Measurements from ENCODE around the gene TLR1. TPM values are rescaled to one million over a fixed set of nuclear protein-coding genes. Genes with fewer than 3 reads are reported as not detected.

TLR1 gene
- total and polyA plus RNA-seq, 8 donors: 2.5 to 59.8 (median 4.8) TPM

DNA sequence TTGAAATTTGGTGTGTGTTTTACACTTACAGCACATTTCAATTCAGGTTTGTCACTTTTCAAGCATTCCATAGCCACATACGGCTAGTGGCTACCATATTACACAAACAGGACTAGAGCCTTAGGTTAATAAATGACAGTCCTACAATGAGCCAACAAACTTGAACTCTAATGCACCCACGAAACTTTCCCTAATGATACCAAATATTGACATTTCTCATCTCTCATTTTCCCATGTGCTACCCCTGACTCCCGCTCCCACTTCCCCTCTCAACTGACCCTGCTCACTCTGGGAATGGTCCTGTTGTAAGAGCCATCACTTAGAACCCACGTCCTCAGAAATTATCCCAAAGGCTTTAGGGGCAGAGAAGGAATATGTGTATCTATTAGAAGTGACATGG is 16.9 kb downstream of the TLR1 start:
- peaks cover 0 to 54% of the 10 kb centered on the region in 2 donors for H3K4me1 ChIP-seq
- no peaks in the 10 kb centered on the region for H3K36me3 ChIP-seq
- intact Hi-C loops (cut with DNase I): no loop called here
- H3K9me3 ChIP-seq: no peaks in the 10 kb centered on the region
- ATAC-seq (peak; percentile 27), DNase-seq (no peak)
- H3K4me3 ChIP-seq: no peak overlapping the region
- TF ChIP-seq, protein P1, sequence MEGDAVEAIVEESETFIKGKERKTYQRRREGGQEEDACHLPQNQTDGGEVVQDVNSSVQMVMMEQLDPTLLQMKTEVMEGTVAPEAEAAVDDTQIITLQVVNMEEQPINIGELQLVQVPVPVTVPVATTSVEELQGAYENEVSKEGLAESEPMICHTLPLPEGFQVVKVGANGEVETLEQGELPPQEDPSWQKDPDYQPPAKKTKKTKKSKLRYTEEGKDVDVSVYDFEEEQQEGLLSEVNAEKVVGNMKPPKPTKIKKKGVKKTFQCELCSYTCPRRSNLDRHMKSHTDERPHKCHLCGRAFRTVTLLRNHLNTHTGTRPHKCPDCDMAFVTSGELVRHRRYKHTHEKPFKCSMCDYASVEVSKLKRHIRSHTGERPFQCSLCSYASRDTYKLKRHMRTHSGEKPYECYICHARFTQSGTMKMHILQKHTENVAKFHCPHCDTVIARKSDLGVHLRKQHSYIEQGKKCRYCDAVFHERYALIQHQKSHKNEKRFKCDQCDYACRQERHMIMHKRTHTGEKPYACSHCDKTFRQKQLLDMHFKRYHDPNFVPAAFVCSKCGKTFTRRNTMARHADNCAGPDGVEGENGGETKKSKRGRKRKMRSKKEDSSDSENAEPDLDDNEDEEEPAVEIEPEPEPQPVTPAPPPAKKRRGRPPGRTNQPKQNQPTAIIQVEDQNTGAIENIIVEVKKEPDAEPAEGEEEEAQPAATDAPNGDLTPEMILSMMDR (IDR thresholded peaks at IDR 0.05): no peak
- H3K27ac ChIP-seq: no peak overlapping the region
- H3K27me3 ChIP-seq: no peaks in the 10 kb centered on the region

- DNase-seq: peak in 1 of 4 donors; percentile 75
- TF ChIP-seq, protein P1 (IDR thresholded peaks at IDR 0.05): no peak
- Histone ChIP-seq H3K4me1 (peaks cover 0 to 53% of the 10 kb centered on the region in 2 donors), H3K27me3 (no peaks in the 10 kb centered on the region), H3K36me3 (no peaks in the 10 kb centered on the region), H3K27ac (peak overlapping the region in 1 of 2 donors; percentile 88), H3K9me3 (no peaks in the 10 kb centered on the region), H3K4me3 (no peak overlapping the region)
- intact Hi-C loops (cut with DNase I): no loop called here
- peak; percentile 70 for ATAC-seq
Measured at GRCh38 chr4:38785901-38786402, 18.6 kb downstream of the TLR1 start.

DNA sequence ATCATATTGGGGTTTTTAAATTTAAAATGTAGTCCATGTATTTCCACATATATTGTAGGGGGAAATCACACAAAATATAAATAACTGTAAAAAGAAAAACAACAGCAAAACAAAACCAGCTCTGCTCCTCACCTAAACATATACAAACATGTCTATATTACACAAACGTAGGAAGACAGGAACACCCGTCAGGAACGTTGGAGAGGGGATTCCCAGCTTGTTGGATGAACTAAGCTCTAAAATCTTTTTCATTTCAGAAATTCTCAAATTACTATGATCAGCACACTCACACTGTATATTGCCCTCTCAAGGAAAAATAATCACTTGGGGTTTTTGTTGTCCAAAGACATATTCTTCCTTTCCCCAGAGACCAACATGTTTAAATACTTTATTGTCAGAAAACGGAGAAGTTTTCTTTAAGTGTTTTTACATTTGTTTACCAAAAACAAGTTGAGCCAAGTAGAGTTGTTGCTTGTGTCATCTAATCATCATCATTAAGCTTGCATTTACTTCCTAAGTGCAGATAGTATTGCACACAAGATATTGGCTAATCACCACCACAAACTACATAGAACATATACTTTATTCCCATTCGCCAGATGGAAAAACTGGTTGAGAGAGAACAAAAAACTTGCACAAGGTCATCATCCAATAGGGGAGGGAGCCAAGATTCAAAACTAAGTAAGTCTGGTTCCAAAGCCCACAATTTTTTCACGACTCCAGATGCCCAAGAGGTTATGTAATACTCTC is 19.4 kb downstream of the TLR1 start:
- TF ChIP-seq, protein P1 (IDR thresholded peaks at IDR 0.05): no peak
- no peaks in the 10 kb centered on the region for H3K36me3 ChIP-seq
- no peak for ATAC-seq
- H3K4me1 ChIP-seq: peaks cover 0 to 45% of the 10 kb centered on the region in 2 donors
- H3K9me3 ChIP-seq: no peaks in the 10 kb centered on the region
- H3K27me3 ChIP-seq: no peaks in the 10 kb centered on the region
- DNase-seq: no peak
- H3K27ac ChIP-seq: peak overlapping the region in 1 of 2 donors; percentile 88
- intact Hi-C loops (cut with DNase I): no loop called here
- H3K4me3 ChIP-seq: no peak overlapping the region

GRCh38 chr4:38784141-38784540 is 20.4 kb downstream of the TLR1 start:
- H3K27me3 ChIP-seq: no peaks in the 10 kb centered on the region
- DNase-seq: no peak
- no peak for ATAC-seq
- TF ChIP-seq, protein P1 (IDR thresholded peaks at IDR 0.05): no peak
- H3K4me3 ChIP-seq: no peak overlapping the region
- H3K4me1 ChIP-seq: peaks cover 0 to 45% of the 10 kb centered on the region in 2 donors
- intact Hi-C loops (cut with DNase I): no loop called here
- no peaks in the 10 kb centered on the region for H3K9me3 ChIP-seq
- H3K27ac ChIP-seq: no peak overlapping the region
- H3K36me3 ChIP-seq: no peaks in the 10 kb centered on the region

DNA sequence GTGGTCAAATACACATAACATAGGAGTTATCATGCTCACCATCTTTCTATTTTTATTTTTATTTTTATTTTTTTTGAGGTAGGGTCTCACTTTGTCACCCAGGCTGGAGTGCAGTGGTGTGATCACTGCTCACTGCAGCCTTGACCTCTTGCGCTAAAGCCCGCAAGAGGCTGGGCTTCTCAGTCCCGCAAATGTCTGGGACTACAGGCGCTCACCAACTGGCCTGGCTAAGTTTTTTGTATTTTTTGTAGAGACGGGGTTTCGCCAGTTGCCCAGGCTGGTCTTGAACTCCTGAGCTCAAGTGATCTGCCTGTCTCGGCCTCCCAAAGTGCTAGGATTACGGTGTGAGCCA is 21.5 kb downstream of the TLR1 start:
- TF ChIP-seq, protein P1 (IDR thresholded peaks at IDR 0.05): no peak
- Histone ChIP-seq H3K36me3 (no peaks in the 10 kb centered on the region), H3K4me3 (no peak overlapping the region), H3K9me3 (no peaks in the 10 kb centered on the region), H3K27ac (no peak overlapping the region), H3K4me1 (peaks cover 0 to 38% of the 10 kb centered on the region in 2 donors), H3K27me3 (no peaks in the 10 kb centered on the region)
- intact Hi-C loops (cut with DNase I): no loop called here
- DNase-seq: no peak
- ATAC-seq: no peak

All from left lung (tissue), 10 donors.